ENCODE results near the gene TPSAB1.

TPSAB1 gene

DNA sequence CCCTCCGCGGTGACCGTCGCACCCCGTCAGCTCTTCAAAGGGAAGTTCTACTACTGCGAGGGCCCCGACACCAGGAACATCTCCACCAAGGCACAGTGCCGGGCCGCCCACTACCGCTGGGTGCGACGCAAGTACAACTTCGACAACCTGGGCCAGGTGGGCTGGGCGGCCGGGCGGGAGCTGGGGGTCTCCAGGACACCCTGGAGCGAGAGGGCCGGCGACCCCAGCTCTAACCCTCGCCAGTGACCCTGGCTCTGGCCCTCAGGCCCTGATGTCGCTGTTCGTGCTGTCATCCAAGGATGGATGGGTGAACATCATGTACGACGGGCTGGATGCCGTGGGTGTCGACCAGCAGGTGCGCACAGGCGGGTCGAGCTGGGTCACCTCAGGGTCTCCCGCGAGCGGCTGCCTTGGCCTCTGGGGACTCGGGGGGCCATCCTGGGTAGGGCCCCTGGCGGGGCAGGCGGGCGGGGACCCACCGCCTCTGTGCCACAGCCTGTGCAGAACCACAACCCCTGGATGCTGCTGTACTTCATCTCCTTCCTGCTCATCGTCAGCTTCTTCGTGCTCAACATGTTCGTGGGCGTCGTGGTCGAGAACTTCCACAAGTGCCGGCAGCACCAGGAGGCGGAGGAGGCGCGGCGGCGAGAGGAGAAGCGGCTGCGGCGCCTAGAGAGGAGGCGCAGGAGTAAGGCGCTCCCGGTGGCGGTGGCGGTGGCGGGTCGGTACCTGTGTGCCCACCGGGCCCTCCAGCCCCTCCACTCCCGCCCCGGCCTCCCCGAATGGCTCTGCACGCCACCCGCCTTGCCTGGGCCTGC lies 28.8 kb upstream of the TPSAB1 start:
- no peak overlapping the region for H3K9ac ChIP-seq (ENCODE audit: low read length)
- no peaks in the 10 kb centered on the region for H3K4me1 ChIP-seq (ENCODE audit: low read length)
- no peaks in the 10 kb centered on the region for H3K27me3 ChIP-seq (ENCODE audit: low read depth, low read length)
- no peak for TF ChIP-seq EZH2phosphoT487 (IDR thresholded peaks at IDR 0.05; ENCODE audit: low read depth)
- TF ChIP-seq, protein P1, sequence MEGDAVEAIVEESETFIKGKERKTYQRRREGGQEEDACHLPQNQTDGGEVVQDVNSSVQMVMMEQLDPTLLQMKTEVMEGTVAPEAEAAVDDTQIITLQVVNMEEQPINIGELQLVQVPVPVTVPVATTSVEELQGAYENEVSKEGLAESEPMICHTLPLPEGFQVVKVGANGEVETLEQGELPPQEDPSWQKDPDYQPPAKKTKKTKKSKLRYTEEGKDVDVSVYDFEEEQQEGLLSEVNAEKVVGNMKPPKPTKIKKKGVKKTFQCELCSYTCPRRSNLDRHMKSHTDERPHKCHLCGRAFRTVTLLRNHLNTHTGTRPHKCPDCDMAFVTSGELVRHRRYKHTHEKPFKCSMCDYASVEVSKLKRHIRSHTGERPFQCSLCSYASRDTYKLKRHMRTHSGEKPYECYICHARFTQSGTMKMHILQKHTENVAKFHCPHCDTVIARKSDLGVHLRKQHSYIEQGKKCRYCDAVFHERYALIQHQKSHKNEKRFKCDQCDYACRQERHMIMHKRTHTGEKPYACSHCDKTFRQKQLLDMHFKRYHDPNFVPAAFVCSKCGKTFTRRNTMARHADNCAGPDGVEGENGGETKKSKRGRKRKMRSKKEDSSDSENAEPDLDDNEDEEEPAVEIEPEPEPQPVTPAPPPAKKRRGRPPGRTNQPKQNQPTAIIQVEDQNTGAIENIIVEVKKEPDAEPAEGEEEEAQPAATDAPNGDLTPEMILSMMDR (IDR thresholded peaks at IDR 0.05; ENCODE audit: low read depth, low read length) = no peak
- H2AFZ ChIP-seq (ENCODE audit: low read depth, low read length) = no peak overlapping the region
- no peaks in the 10 kb centered on the region for H3K79me2 ChIP-seq (ENCODE audit: low read length)
- H3K4me2 ChIP-seq (ENCODE audit: low read length) = no peak overlapping the region
- no peak overlapping the region for H3K27ac ChIP-seq (ENCODE audit: low read length)
- no peaks in the 10 kb centered on the region for H4K20me1 ChIP-seq (ENCODE audit: insufficient read depth, low read length)
- no peaks in the 10 kb centered on the region for H3K36me3 ChIP-seq (replicated peaks; ENCODE audit: low read depth, low read length)
- no peaks in the 10 kb centered on the region for H3K9me3 ChIP-seq (ENCODE audit: insufficient read depth, low read length)
- H3K4me3 ChIP-seq (ENCODE audit: low read length) = no peak overlapping the region

DNA sequence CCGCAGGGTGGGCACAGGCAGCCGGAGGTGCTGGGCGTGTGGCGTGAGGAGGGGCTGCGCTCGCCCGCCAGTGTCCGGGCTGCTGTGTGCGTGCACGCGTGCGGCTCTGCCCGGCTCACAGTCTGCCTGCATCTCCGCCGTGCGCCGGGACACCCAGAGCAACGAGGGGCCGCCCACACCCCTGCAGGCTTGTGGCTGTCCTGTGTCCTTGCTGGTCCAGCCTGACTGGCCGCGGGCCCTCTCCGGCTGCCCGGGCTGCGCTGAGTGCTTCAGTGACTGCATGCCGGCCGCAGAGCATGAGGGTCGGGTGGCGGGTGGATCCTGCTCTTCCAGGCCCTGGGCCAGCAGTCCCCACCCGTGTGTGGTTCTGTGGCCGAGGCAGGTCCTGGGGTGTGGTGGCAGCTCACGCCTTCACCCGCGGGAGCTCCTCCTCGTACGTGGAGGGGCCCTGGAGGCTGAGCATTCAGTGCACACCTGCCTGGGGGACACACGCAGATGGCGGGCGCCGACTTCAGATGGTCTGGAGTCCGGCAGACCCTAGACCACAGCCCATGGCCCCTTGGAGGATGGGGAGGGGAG lies 27.8 kb upstream of the TPSAB1 start:
- no peaks in the 10 kb centered on the region for H3K27me3 ChIP-seq (ENCODE audit: low read depth, low read length)
- no peak overlapping the region for H3K9ac ChIP-seq (ENCODE audit: low read length)
- no peaks in the 10 kb centered on the region for H3K36me3 ChIP-seq (replicated peaks; ENCODE audit: low read depth, low read length)
- no peaks in the 10 kb centered on the region for H3K79me2 ChIP-seq (ENCODE audit: low read length)
- no peak overlapping the region for H2AFZ ChIP-seq (ENCODE audit: low read depth, low read length)
- no peak overlapping the region for H3K4me2 ChIP-seq (ENCODE audit: low read length)
- no peak for TF ChIP-seq EZH2phosphoT487 (IDR thresholded peaks at IDR 0.05; ENCODE audit: low read depth)
- TF ChIP-seq, protein P1 (IDR thresholded peaks at IDR 0.05; ENCODE audit: low read depth, low read length) = no peak
- no peak overlapping the region for H3K27ac ChIP-seq (ENCODE audit: low read length)
- no peak overlapping the region for H3K4me3 ChIP-seq (ENCODE audit: low read length)
- H3K9me3 ChIP-seq (ENCODE audit: insufficient read depth, low read length) = no peaks in the 10 kb centered on the region
- no peaks in the 10 kb centered on the region for H4K20me1 ChIP-seq (ENCODE audit: insufficient read depth, low read length)
- H3K4me1 ChIP-seq (ENCODE audit: low read length) = no peaks in the 10 kb centered on the region

DNA sequence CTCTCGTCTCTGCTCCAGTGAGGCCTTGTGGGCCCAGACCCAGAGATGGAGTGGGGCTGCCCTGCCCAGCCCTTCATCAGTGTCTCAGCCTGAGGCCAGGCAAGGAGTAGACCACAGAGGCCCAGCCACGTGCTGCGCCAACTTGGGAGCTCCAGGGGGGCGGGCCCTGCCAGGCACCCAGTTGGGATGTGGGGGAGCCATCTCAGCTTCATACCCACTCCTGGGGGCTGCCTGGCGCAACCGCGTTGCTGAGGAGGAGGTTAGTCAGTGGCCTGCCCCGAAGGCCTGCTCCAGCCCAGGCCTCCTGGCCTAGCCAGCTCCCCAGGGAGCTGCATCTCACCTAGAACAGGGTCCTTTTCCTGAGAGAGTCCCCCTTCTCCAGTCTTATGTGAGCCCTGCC lies 27.3 kb upstream of the TPSAB1 start:
- H3K79me2 ChIP-seq (ENCODE audit: low read length) = no peaks in the 10 kb centered on the region
- no peak overlapping the region for H3K9ac ChIP-seq (ENCODE audit: low read length)
- no peaks in the 10 kb centered on the region for H3K9me3 ChIP-seq (ENCODE audit: insufficient read depth, low read length)
- no peaks in the 10 kb centered on the region for H3K4me1 ChIP-seq (ENCODE audit: low read length)
- H2AFZ ChIP-seq (ENCODE audit: low read depth, low read length) = no peak overlapping the region
- TF ChIP-seq, protein P1 (IDR thresholded peaks at IDR 0.05; ENCODE audit: low read depth, low read length) = no peak
- TF ChIP-seq EZH2phosphoT487 (IDR thresholded peaks at IDR 0.05; ENCODE audit: low read depth) = no peak
- no peaks in the 10 kb centered on the region for H3K36me3 ChIP-seq (replicated peaks; ENCODE audit: low read depth, low read length)
- H3K4me3 ChIP-seq (ENCODE audit: low read length) = no peak overlapping the region
- no peaks in the 10 kb centered on the region for H3K27me3 ChIP-seq (ENCODE audit: low read depth, low read length)
- no peak overlapping the region for H3K27ac ChIP-seq (ENCODE audit: low read length)
- H3K4me2 ChIP-seq (ENCODE audit: low read length) = no peak overlapping the region
- no peaks in the 10 kb centered on the region for H4K20me1 ChIP-seq (ENCODE audit: insufficient read depth, low read length)

DNA sequence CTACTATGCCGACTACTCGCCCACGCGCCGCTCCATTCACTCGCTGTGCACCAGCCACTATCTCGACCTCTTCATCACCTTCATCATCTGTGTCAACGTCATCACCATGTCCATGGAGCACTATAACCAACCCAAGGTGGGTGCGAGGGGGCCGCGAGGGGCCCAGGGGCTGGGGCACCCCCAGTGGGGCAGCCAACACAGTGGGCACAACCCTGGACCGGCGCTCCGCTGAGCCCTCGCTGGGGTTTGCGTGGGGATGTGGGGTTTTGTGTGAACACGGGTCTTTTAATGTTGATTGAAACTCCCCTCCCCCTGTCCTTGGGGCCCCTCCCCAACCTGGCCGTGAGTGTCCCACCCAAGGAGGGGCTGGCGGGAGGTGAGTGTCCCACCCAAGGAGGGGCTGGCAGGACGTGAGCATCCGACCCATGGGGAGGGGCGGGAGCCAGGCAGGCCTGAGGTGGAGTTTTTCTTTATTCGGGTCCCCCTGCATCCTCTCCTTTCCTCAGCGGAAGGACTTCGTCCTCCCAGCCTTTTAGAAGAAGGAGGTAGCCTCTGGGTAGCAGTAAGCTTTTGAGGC lies 26.6 kb upstream of the TPSAB1 start:
- Histone ChIP-seq H3K4me2 (ENCODE audit: low read length) (no peak overlapping the region), H3K4me1 (ENCODE audit: low read length) (no peaks in the 10 kb centered on the region), H3K27ac (ENCODE audit: low read length) (no peak overlapping the region), H4K20me1 (ENCODE audit: insufficient read depth, low read length) (no peaks in the 10 kb centered on the region), H3K79me2 (ENCODE audit: low read length) (no peaks in the 10 kb centered on the region), H3K4me3 (ENCODE audit: low read length) (no peak overlapping the region), H3K9ac (ENCODE audit: low read length) (no peak overlapping the region), H2AFZ (ENCODE audit: low read depth, low read length) (no peak overlapping the region), H3K36me3 (replicated peaks; ENCODE audit: low read depth, low read length) (no peaks in the 10 kb centered on the region), H3K9me3 (ENCODE audit: insufficient read depth, low read length) (no peaks in the 10 kb centered on the region), H3K27me3 (ENCODE audit: low read depth, low read length) (no peaks in the 10 kb centered on the region)
- no peak for TF ChIP-seq EZH2phosphoT487 (IDR thresholded peaks at IDR 0.05; ENCODE audit: low read depth)
- TF ChIP-seq, protein P1 (IDR thresholded peaks at IDR 0.05; ENCODE audit: low read depth, low read length) = no peak
